NB4 (cell line): ENCODE data around the gene ZP4.
A peak's percentile ranks its signal among the peaks of the same experiment; 100 is the strongest.

Source experiments
- DNase-seq: peaks from one replicate; pipeline ENCODE4 v3.0.0; 2010; ENCODE audit warnings: low read depth
- H3K4me3 ChIP-seq: one replicate; pipeline ENCODE4 v1.5.1; 2011; ENCODE audit warnings: mild to moderate bottlenecking, low read depth, low read length, moderate library complexity
- MYC ChIP-seq: IDR thresholded peaks from 2 replicates; pipeline ENCODE4 v1.6.1; 2011; ENCODE audit warnings: low read depth, low read length
- POLR2A ChIP-seq: IDR thresholded peaks from 2 replicates; pipeline ENCODE4 v1.6.1; 2011; ENCODE audit warnings: mild to moderate bottlenecking; ENCODE audit not compliant: insufficient read length; ENCODE audit errors: extremely low read depth
- TF ChIP-seq, protein P1 (sequence below): IDR thresholded peaks from 2 replicates; pipeline ENCODE4 v1.6.1; 2011; ENCODE audit warnings: low read depth, low read length
- TF ChIP-seq, protein P2 (sequence below): IDR thresholded peaks from one replicate; pipeline ENCODE4 v1.5.1; 2012; ENCODE audit warnings: low read depth, low read length

ZP4 gene

DNA sequence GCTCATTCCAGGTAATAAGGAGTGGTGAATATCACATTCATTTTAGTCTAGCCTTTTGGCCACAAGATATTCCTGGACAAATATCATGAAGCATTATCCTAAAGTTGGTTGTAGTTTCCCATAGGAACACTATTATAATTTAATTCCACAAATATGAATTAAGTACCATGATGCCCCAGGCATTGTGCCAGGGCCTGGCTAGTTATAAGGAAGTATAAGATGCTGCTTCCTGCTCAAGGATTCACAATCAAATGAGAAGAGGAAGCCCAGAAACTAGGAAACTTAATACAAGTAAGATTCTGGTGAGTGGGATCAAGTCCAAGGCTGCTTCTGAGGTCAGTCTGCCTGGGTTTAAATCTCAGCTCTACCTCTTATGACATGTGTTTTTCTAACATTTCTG lies 30.6 kb upstream of the ZP4 start:
- TF ChIP-seq, protein P1, sequence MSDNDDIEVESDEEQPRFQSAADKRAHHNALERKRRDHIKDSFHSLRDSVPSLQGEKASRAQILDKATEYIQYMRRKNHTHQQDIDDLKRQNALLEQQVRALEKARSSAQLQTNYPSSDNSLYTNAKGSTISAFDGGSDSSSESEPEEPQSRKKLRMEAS, result no peak
- TF ChIP-seq POLR2A, result no peak
- H3K4me3 ChIP-seq, result no peak overlapping the region
- no peak for DNase-seq

DNA sequence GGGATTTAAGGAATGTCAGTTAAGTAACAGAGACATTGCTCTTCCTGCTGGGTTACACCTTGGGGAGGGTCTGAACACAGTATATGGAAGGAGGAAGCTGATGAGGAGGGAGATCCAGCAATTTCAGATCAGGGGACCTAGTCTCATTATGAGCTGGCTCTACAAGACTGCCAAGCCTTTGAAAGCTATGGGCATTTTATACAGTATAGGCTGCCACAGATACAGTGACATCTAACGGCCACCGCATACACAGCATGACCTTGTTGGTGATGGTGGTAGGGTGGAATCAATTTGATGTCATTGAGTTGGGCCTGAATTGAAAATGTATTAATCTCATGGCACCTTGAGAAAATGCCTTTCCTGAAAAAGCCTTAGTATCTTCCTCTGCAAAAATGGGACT lies 22.6 kb upstream of the ZP4 start:
- DNase-seq, result peak; percentile 2
- no peak overlapping the region for H3K4me3 ChIP-seq
- TF ChIP-seq, protein P2, sequence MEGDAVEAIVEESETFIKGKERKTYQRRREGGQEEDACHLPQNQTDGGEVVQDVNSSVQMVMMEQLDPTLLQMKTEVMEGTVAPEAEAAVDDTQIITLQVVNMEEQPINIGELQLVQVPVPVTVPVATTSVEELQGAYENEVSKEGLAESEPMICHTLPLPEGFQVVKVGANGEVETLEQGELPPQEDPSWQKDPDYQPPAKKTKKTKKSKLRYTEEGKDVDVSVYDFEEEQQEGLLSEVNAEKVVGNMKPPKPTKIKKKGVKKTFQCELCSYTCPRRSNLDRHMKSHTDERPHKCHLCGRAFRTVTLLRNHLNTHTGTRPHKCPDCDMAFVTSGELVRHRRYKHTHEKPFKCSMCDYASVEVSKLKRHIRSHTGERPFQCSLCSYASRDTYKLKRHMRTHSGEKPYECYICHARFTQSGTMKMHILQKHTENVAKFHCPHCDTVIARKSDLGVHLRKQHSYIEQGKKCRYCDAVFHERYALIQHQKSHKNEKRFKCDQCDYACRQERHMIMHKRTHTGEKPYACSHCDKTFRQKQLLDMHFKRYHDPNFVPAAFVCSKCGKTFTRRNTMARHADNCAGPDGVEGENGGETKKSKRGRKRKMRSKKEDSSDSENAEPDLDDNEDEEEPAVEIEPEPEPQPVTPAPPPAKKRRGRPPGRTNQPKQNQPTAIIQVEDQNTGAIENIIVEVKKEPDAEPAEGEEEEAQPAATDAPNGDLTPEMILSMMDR, result no peak
- TF ChIP-seq, protein P1, result no peak
- TF ChIP-seq MYC (no peak), POLR2A (no peak)

DNA sequence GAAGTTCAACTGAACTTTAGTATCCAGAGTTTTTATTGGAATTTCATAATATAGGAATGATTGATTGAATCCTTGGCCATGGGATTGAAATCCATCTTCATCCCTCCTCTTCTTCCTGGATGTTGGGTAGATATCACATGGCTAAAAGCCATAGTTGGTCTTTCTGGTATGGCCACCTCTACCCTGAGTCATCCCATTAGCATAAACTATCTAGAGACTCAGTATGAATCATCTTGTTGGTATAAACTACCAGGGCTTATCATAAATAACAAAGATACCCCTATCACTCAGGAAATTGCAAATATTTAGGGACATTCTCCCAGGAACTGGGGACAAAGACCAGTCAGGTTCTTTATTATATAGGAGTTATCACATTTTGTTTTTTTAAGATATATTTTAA lies 21.2 kb upstream of the ZP4 start:
- DNase-seq, result no peak
- TF ChIP-seq POLR2A (no peak), MYC (no peak)
- TF ChIP-seq, protein P1, result no peak
- TF ChIP-seq, protein P2, result no peak
- H3K4me3 ChIP-seq, result no peak overlapping the region

DNA sequence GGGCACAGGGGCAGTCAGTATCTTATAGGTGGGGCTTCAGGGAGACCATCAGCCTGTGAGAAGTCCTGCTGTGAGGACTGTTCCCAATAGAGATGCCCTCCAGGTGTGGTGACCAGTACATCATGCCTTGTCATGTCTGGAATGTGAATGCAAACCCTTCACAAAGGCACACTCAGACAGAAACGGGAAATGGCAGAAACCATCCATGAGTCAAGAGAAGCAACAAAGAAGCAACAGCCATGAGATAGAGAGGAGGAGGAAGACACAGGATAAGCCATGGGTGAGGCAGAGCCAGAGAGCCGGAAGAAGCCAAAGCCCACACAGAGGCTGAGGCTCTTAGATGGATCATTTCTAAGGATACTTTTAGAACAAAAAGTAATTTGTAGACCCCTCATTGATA lies 20.1 kb upstream of the ZP4 start:
- H3K4me3 ChIP-seq, result no peak overlapping the region
- TF ChIP-seq, protein P2, result no peak
- TF ChIP-seq MYC (no peak), POLR2A (no peak)
- TF ChIP-seq, protein P1, result no peak
- DNase-seq, result no peak

DNA sequence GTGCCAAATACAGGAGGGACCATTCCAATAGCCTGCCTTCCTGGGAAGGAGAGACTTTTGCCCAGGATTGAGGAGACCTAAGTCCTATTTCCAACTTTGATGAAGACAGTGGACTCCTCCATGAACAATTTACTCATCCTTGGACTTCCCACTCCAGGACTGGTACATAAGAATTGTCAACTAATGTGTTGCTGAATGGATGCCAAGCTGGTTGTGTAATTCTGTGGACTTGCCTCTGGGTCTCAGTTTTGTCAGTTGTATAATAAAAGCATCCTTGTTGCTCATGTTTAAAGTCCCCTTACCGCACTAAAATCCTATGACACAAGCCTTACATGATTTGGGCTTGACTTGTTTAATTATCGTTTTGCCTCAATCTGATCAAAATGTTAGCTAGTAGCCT lies 13.2 kb upstream of the ZP4 start:
- no peak for DNase-seq
- TF ChIP-seq, protein P2, result no peak
- TF ChIP-seq MYC (no peak), POLR2A (no peak)
- TF ChIP-seq, protein P1, result no peak
- no peak overlapping the region for H3K4me3 ChIP-seq

DNA sequence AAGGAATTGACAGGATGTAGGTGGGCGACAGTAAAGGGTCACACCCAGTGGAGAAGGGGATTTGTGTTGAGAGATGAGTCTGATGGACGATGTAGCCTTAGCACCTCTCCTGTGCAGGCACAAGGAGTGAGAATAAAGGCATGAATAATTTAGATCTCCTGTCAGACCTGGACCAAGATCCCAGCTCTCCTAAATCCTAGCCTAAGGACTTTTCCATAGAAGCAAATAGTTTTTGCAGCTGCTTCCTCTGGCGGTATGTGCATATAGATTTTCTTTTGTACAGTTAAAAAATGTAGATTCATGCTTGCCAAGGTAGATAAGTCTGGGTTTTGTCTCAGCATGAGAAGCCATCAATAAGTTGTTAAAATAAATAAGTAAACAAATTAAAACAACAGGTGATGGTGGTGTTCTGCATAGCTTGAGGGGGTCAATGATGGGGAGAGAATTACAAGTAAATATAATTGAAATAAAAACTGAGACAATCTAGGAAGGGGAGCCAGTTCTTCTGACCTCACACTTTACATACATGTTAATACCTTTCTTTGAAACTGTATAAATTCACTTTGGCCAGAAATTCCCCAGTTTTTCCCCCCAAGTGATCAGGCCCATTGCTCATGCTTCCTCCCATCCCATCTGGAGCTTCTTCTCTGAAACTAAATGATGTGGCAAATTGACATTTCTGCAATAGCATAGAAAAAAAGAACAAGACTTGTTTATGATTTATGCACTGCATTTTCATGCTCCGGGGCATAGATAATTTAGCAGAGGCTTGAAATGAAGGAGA lies 12.4 kb upstream of the ZP4 start:
- TF ChIP-seq MYC (no peak), POLR2A (no peak)
- TF ChIP-seq, protein P2, result no peak
- TF ChIP-seq, protein P1, result no peak
- DNase-seq, result no peak
- no peak overlapping the region for H3K4me3 ChIP-seq
